ENCODE results near the gene RALGAPB.

GRCh38 chr20:38501858-38502436 lies 29.3 kb downstream of the RALGAPB start:
- TF ChIP-seq, protein P1, sequence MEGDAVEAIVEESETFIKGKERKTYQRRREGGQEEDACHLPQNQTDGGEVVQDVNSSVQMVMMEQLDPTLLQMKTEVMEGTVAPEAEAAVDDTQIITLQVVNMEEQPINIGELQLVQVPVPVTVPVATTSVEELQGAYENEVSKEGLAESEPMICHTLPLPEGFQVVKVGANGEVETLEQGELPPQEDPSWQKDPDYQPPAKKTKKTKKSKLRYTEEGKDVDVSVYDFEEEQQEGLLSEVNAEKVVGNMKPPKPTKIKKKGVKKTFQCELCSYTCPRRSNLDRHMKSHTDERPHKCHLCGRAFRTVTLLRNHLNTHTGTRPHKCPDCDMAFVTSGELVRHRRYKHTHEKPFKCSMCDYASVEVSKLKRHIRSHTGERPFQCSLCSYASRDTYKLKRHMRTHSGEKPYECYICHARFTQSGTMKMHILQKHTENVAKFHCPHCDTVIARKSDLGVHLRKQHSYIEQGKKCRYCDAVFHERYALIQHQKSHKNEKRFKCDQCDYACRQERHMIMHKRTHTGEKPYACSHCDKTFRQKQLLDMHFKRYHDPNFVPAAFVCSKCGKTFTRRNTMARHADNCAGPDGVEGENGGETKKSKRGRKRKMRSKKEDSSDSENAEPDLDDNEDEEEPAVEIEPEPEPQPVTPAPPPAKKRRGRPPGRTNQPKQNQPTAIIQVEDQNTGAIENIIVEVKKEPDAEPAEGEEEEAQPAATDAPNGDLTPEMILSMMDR (conservative IDR thresholded peaks at IDR 0.05; ENCODE audit: low read depth, low read length), result no peak
- TF ChIP-seq EZH2phosphoT487 (IDR thresholded peaks at IDR 0.05; ENCODE audit: borderline replicate concordance, low read length) (no peak), EZH2 (IDR thresholded peaks at IDR 0.05; ENCODE audit: low read length, unreplicated experiment) (no peak)
